Measurements from ENCODE around the gene PABPN1L. TPM values are rescaled to one million over a fixed set of nuclear protein-coding genes. Genes with fewer than 3 reads are reported as not detected.

PABPN1L gene
- polyA plus RNA-seq, 2 of the 4 experiments (the other 2 are of a cell fraction): not detected

DNA sequence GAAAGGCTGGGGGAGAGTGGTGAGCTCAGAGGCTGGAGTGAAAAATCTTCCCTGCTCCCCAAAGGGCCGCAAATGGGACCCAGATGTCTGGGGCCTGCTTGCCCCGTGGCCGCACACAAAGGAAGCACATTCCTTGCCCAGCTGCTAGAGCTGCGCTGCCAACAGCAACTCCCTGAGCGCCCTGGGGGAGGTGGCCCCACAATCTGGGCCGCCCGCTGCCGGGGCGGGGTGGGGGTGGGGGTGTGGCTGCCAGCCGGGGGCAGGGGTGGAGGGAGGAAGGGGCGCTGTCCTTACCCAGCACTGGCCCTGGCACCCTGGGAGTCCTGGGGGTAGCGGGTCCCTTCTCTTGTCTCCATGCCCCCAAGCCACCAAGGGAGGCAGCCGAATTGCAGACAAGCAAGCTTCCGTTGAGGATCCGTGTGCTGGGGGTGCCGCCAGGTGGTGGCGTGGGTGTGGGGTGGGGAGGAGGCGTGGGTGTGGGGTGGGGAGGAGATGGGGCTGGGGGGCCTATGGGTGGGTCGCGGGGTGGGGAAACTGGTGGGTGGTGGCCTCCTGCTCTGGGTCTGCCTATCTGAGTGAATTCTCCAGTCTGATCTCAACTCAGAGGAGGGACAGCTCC lies 48.4 kb upstream of the PABPN1L start (continued):
- TF ChIP-seq, protein P1, sequence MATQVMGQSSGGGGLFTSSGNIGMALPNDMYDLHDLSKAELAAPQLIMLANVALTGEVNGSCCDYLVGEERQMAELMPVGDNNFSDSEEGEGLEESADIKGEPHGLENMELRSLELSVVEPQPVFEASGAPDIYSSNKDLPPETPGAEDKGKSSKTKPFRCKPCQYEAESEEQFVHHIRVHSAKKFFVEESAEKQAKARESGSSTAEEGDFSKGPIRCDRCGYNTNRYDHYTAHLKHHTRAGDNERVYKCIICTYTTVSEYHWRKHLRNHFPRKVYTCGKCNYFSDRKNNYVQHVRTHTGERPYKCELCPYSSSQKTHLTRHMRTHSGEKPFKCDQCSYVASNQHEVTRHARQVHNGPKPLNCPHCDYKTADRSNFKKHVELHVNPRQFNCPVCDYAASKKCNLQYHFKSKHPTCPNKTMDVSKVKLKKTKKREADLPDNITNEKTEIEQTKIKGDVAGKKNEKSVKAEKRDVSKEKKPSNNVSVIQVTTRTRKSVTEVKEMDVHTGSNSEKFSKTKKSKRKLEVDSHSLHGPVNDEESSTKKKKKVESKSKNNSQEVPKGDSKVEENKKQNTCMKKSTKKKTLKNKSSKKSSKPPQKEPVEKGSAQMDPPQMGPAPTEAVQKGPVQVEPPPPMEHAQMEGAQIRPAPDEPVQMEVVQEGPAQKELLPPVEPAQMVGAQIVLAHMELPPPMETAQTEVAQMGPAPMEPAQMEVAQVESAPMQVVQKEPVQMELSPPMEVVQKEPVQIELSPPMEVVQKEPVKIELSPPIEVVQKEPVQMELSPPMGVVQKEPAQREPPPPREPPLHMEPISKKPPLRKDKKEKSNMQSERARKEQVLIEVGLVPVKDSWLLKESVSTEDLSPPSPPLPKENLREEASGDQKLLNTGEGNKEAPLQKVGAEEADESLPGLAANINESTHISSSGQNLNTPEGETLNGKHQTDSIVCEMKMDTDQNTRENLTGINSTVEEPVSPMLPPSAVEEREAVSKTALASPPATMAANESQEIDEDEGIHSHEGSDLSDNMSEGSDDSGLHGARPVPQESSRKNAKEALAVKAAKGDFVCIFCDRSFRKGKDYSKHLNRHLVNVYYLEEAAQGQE (IDR thresholded peaks at IDR 0.05): no peak
- TF ChIP-seq RARB (CRISPR knock-in tag; IDR thresholded peaks at IDR 0.05): no peak
- TF ChIP-seq FOXS1 (CRISPR knock-in tag; IDR thresholded peaks at IDR 0.05): no peak
- TF ChIP-seq JUN (IDR thresholded peaks at IDR 0.05): no peak

DNA sequence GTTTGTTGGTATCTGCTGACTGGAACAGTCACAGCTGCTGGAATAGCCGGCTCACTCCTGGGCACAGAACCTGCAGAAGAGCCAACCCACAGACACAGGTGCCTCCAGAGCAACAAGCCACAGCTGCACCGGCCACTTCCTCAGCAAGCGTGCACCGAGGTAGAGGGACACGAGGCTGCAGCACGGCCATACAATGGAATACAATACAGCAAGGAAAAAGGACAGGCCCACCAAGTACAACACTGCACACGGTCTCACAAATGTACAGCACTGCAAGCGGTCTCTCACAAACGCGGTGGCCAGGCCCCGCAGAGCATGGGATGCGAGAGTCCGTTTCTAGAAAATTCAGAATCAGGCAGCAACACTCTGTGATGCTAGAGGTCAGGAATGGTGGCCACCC lies 47.4 kb upstream of the PABPN1L start:
- TF ChIP-seq RARB (CRISPR knock-in tag; IDR thresholded peaks at IDR 0.05) (no peak), CHD4 (IDR thresholded peaks at IDR 0.05; ENCODE audit: borderline replicate concordance) (no peak), RAD21 (conservative IDR thresholded peaks at IDR 0.05 in 1 of 2, IDR thresholded peaks at IDR 0.05 in 1 of 2) (no peak), KDM5A (IDR thresholded peaks at IDR 0.05) (no peak), ZFP36 (IDR thresholded peaks at IDR 0.05; ENCODE audit: borderline replicate concordance, partially characterized antibody) (no peak), HOXA7 (CRISPR knock-in tag; IDR thresholded peaks at IDR 0.05) (no peak), SMC3 (IDR thresholded peaks at IDR 0.05) (no peak), RFX5 (IDR thresholded peaks at IDR 0.05) (no peak), MAFK (IDR thresholded peaks at IDR 0.05; ENCODE audit: partially characterized antibody) (no peak), FOSL2 (IDR thresholded peaks at IDR 0.05) (no peak), FOSL2 (CRISPR knock-in tag; IDR thresholded peaks at IDR 0.05) (no peak), BHLHE40 (IDR thresholded peaks at IDR 0.05; ENCODE audit: low read depth, low read length) (no peak)
- TF ChIP-seq, protein P2, sequence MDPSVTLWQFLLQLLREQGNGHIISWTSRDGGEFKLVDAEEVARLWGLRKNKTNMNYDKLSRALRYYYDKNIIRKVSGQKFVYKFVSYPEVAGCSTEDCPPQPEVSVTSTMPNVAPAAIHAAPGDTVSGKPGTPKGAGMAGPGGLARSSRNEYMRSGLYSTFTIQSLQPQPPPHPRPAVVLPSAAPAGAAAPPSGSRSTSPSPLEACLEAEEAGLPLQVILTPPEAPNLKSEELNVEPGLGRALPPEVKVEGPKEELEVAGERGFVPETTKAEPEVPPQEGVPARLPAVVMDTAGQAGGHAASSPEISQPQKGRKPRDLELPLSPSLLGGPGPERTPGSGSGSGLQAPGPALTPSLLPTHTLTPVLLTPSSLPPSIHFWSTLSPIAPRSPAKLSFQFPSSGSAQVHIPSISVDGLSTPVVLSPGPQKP (IDR thresholded peaks at IDR 0.05; ENCODE audit: low read depth, low read length): no peak
- TF ChIP-seq, protein P3, sequence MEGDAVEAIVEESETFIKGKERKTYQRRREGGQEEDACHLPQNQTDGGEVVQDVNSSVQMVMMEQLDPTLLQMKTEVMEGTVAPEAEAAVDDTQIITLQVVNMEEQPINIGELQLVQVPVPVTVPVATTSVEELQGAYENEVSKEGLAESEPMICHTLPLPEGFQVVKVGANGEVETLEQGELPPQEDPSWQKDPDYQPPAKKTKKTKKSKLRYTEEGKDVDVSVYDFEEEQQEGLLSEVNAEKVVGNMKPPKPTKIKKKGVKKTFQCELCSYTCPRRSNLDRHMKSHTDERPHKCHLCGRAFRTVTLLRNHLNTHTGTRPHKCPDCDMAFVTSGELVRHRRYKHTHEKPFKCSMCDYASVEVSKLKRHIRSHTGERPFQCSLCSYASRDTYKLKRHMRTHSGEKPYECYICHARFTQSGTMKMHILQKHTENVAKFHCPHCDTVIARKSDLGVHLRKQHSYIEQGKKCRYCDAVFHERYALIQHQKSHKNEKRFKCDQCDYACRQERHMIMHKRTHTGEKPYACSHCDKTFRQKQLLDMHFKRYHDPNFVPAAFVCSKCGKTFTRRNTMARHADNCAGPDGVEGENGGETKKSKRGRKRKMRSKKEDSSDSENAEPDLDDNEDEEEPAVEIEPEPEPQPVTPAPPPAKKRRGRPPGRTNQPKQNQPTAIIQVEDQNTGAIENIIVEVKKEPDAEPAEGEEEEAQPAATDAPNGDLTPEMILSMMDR (IDR thresholded peaks at IDR 0.05): no peak
- TF ChIP-seq, protein P4, sequence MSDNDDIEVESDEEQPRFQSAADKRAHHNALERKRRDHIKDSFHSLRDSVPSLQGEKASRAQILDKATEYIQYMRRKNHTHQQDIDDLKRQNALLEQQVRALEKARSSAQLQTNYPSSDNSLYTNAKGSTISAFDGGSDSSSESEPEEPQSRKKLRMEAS (IDR thresholded peaks at IDR 0.05): no peak
- TF ChIP-seq, protein P5, sequence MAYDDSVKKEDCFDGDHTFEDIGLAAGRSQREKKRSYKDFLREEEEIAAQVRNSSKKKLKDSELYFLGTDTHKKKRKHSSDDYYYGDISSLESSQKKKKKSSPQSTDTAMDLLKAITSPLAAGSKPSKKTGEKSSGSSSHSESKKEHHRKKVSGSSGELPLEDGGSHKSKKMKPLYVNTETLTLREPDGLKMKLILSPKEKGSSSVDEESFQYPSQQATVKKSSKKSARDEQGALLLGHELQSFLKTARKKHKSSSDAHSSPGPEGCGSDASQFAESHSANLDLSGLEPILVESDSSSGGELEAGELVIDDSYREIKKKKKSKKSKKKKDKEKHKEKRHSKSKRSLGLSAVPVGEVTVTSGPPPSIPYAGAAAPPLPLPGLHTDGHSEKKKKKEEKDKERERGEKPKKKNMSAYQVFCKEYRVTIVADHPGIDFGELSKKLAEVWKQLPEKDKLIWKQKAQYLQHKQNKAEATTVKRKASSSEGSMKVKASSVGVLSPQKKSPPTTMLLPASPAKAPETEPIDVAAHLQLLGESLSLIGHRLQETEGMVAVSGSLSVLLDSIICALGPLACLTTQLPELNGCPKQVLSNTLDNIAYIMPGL (CRISPR knock-in tag; IDR thresholded peaks at IDR 0.05; ENCODE audit: borderline replicate concordance): no peak
- H3K4me3 ChIP-seq: no peak overlapping the region
- H3K9me3 ChIP-seq: no peaks in the 10 kb centered on the region
- no peaks in the 10 kb centered on the region for H3K4me1 ChIP-seq
- WGBS (ENCODE audit: missing lambda C conversion rate): 78% methylated on average over 13 of the region's 13 CpGs
- ChIA-PET POLR2A (no interaction called here), CTCF (interaction anchor here (1.0 kb wide), 1 partner anchor 10 kb away, joined by 3 read pairs; no protein-coding TSS in a partner anchor)
- no peak for DNase-seq (ENCODE audit: low read depth in 1 of 2, low spot score in 1 of 2)
- H3K27ac ChIP-seq: no peak overlapping the region
- H3K4me2 ChIP-seq: no peak overlapping the region
- ATAC-seq: no peak
- FAIRE-seq: no peak
